Right hindlimb (tissue), 1 donor: Measurements from ENCODE around the gene KRTAP10-6.
"Not testable (repeated sequence)": the region's sequence is repeated elsewhere in the genome, so short reads cannot be mapped to it uniquely, and the experiment has no call there.

Source experiments
- DNase-seq: peaks from one replicate; pipeline ENCODE4 v3.0.0-alpha.2; 2018

Gene KRTAP10-6

GRCh38 chr21:44575307-44576024 is 16.8 kb downstream of the KRTAP10-6 start:
- DNase-seq, result no peak

GRCh38 chr21:44574457-44575306 is 17.6 kb downstream of the KRTAP10-6 start:
- DNase-seq, result no peak

- not testable (repeated sequence) for DNase-seq
Observed at GRCh38 chr21:44573630-44574456, 18.5 kb downstream of the KRTAP10-6 start, which contains the start of gene KRTAP10-4. KRTAP10-4 (plus strand) TSS chr21:44573729; CDS start chr21:44573759, 30 bp downstream.

GRCh38 chr21:44572959-44573583 is 19.2 kb downstream of the KRTAP10-6 start:
- DNase-seq, result no peak

DNA sequence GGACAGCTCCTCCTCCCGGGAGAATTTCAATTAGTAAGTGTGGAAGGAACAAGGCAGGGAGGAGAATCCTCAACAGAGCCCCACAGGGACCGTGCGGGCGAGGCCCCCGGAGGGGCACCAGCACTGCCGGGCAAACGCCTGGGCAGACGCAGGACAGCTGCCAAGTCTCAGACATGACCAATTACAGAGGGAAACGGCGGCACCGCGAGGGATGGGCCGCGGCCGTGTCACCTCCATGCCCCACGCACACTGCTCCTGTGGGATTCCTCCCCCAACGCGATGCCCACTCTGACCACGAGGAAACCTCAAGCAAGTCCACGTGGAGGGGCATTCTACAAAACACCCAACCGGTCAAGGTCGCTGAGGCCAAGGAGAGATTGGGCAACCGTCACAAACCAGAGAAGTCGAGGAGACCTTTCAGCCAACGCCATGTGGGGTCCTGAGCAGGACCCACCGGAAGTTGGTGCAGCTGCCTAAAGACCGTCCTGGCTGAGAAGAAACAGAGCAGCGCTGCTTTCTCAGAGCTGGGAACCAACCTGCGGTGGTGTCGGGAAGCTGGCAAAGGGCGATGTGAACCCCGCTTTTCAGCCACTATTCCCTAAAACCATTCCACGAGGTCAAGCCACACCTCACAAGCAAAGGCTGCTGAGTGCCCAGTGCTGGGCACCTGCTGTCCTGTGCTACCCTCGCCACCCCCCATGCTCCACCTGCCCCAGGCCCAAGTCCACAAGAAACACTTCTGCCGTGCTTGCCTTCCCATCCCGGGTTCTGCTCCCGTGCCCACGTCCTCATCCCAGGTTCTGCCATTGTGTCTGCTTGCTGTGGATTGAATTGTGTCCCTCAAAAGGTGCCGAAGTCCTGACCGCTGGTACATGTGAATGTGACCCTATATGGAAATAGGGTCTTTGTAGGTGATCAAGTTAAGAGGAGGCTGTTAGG is 20.2 kb downstream of the KRTAP10-6 start:
- no peak for DNase-seq

DNA sequence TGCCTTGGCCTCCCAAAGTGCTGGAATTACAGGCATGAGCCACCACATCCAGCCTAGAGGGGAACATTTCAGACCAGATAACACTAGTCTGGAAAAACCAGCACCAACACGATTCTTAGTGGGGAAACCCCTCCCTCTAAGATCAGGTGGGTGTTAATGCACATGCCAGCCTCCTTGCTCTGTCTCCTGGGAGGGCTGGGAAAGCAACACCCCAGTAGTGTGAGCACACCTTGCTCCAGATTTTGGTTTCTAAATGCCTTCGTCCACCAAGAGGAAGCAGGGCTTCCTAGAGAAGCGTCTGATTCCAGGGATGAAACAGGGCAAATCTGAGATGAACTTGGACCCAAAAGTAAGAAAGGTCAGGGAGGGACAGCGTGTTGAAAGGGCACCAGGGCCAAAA is 21.0 kb downstream of the KRTAP10-6 start:
- no peak for DNase-seq

- DNase-seq, result no peak
Observed at GRCh38 chr21:44569861-44570517, 22.3 kb downstream of the KRTAP10-6 start.

DNA sequence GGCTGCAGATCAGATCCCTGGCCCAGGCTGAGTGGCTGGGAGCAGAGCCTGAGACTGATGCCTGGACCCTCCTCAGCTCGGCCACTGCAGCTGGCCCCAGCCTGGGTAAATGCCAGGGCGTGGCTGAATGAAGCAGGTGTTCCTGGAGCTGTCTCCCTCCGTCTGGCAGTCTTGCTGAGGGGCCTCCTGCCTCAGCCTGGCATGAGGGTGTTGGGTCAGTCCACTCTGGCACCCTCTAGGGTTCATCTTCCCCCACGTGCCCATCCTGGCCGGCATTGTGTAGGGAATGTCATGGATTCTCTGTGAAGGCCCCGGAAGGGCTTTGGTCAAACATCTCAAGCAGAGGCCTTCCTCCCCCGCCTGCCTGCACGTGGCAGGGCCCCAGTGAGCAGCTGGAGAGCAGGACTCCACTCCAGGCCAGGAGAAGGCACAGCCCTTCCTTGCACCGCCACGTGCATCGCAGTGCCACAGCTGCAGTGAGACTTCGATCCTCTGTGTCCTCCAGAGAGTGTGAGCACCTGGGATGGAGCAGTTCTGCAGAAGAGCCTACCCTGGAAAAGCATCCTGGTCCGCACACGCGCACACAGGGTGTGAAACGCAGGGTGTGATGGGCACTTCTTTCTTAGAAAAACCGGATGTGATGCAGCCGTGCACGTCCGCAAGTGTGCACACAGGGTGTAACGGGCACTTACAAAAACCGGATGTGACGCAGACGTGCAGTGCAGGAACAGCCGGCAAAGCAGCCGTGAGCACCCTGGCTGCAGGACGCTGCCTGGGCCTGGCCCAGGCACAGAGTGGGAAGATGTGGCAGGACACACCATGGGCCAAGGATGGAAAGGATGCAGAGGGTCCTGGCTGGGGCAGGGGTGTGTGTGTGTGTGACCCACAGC is 23.4 kb downstream of the KRTAP10-6 start:
- no peak for DNase-seq

- no peak for DNase-seq
Observed at GRCh38 chr21:44568261-44568660, 24.0 kb downstream of the KRTAP10-6 start.

DNA sequence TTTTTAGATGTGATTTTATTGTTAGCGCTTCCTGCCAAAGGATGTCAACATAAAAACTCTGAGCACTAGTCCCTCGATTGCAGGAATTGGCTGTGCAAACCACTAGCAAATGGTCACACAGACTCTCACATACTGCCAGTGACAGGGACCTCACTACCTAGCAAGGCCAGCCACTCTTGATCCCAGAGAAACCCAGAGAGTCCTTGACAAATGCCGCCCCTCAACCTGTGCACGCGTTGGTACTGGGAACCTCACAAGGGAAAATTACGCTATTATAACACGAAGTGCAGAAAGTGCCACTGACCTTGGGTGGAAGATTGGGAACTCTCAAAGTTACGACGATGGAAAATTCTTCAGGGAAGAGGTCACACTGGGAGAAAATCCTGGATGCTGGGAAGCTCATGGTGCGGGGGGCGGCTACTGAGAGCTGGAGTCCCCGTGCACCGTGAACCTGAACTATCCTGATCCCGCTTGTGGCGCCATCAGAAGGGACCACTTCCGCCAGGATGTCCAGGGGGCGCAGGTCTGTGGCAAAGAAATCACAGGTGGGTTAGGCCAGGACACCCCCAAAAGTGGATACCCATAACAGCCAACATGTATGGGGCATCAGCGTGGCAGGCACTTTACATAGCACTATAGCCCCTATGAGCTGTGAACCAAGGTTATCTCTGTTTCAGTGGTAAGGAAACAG is 24.7 kb downstream of the KRTAP10-6 start:
- no peak for DNase-seq

DNA sequence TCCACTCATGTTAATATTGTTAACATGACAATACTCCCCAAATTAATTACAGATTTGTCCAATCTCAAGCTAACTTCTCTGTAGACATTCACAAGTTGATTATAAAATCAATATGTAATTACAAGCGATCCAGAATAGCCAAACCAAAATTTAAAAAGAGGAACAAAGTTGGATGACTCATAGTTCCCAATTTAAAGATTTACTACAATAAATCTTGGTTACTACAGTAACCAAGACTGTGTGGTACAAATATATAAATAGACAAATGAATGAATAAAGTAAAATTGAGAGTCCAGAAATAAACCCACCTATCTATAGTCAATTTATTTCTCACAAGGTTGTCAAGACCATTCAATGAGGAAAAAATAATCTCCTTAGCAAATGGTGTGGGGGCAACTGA is 25.9 kb downstream of the KRTAP10-6 start:
- no peak for DNase-seq

DNA sequence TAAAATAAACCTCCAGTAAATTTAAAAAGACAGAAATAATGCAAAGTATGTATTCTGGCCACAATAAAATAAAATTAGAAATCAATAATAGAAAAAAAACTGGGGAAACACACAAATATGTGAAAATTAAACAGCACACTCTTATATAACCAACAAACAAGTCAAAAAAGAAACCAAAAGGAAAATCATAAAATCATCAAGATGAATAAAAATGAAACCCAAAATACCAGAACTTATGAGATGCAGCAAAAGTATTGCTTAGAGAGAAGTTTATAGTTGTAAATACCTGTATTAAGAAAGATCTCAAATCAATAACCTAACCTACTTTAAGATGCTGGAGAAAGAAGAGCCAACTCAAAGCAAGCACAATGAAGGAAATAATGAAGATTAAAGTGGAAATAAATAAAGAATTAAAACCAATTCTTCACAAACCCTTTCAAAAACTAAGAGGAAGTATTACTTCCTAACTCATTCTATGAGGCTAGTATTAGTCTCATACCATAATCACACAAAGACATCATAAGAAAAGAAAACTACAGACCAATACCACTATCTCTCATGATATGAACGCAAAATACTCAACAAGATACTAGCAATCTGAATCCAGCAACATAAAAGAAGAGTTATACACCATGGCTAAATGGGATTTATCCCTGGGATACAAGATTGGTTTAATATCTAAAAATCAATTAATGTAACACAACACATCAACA is 27.3 kb downstream of the KRTAP10-6 start:
- DNase-seq, result no peak

DNA sequence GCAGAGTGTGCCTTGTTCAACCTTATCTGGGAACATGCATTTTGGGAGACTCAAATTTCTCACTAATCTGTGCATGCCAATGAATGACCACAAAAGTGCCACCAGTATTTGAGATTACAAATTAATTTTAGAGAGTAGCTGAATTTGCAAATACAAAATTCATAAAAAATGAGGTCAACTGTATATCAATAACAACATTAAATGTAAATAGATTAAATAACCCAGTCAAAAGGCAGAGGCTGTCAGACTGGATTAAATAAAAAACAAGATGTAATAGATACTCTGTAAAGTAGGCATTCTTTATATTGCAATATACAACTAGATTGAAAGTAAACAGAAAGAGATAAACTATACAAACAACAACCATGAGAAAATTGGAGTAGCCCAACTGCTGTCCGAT is 28.2 kb downstream of the KRTAP10-6 start:
- DNase-seq, result no peak

DNA sequence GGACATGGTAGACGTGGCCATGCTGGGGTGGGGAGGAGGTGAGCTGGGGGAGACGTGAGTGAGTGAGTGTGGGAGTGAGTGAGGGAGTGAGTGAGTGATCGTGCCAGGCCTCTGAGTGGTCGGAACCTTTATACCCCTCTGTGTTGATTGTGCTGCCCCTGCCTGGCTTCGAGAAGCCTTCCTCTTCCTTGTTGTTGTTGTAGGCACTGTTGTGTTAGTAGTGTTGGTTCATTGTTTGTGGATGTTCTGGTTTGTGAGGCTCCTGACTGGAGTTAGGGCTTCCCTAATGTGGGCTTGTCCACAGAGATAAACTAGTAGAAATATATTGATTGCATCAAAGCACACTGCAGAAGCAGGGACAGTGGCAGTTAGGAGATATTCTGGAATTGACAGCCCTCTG is 33.6 kb downstream of the KRTAP10-6 start, which contains the start of gene KRTAP10-3:
Gene KRTAP10-3 (minus strand): TSS at position 101 of the 400 bp plus-strand sequence. CDS start 80 bp downstream, at position 21.
- DNase-seq, result no peak

DNA sequence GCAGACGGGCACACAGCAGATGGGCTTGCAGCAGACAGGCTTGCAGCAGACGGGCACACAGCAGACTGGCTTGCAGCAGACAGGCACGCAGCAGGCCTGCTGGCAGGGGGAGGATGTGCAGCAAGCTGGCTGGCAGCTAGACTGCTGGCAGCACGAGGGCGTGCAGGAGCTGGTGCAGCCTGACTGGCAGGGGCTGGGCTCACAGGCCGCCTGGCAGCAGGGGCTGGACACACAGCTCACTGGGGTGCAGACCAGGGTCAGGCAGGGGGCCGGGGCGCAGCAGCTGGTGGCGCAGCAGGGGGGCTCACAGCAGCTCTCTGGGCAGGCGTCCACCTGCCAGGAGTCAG is 34.0 kb downstream of the KRTAP10-6 start:
- not testable (repeated sequence) for DNase-seq

- DNase-seq, result no peak
Observed at GRCh38 chr21:44557491-44558328, 34.6 kb downstream of the KRTAP10-6 start.

DNA sequence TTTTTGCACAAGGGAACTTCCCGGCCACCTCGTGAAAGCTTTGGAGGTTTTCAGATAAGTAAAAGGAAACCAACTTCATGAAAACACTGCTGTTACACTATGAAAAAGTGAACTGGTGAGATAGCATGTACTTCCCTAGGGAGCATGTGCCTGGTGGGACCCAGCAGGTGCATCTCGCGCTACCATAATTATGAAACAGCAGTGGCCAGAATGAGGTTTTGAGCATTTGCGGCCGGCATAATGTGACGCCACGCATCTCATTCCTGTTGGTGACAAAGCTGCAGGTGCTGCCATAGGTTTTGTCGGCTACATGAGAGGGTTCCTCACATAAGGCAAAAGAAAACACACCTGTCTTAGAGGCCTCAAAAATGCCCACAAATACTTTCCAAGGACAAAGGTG is 35.4 kb downstream of the KRTAP10-6 start:
- no peak for DNase-seq
